Central memory CD8-positive, alpha-beta T cell (primary cell): ENCODE results near the gene MAD1L1.

Source experiments
- ATAC-seq: fragments of 150-1000 bp; cut with Tn5 transposase; replicated peaks from 2 replicates; pipeline ENCODE4 v1.10.0; 2022; ENCODE audit warnings: mild to moderate bottlenecking, moderate FRiP score, moderate number of reproducible peaks; ENCODE audit not compliant: poor library complexity, severe bottlenecking; ENCODE audit errors: extremely low read depth
- DNase-seq, 2 donors: peaks; one replicate each; pipeline ENCODE4 v3.0.0; 2021; ENCODE audit warnings: low spot score in 2 of 2
- H3K27ac Mint-ChIP-seq: one replicate; pipeline ENCODE4 v1.8.0; 2022; ENCODE audit warnings: low read depth, mild to moderate bottlenecking, moderate library complexity, mixed read lengths
- H3K27me3 Mint-ChIP-seq: one replicate; pipeline ENCODE4 v1.8.0; 2022; ENCODE audit warnings: mixed read lengths
- H3K36me3 Mint-ChIP-seq: one replicate; pipeline ENCODE4 v1.8.0; 2022; ENCODE audit warnings: mild to moderate bottlenecking, moderate library complexity, mixed read lengths; ENCODE audit not compliant: insufficient read depth
- H3K4me1 Mint-ChIP-seq: one replicate; pipeline ENCODE4 v1.8.0; 2022; ENCODE audit warnings: mixed read lengths
- H3K4me3 Mint-ChIP-seq: one replicate; pipeline ENCODE4 v1.8.0; 2022; ENCODE audit warnings: mild to moderate bottlenecking, moderate library complexity, mixed read lengths
- H3K9me3 Mint-ChIP-seq: one replicate; pipeline ENCODE4 v1.8.0; 2022; ENCODE audit warnings: mixed read lengths

Gene MAD1L1

GRCh38 chr7:1968397-1969111, 264.2 kb downstream of the MAD1L1 start:
- Mint-ChIP-seq H3K27me3 (no peaks in the 10 kb centered on the region), H3K9me3 (peaks cover 5% of the 10 kb centered on the region), H3K36me3 (peaks cover 6% of the 10 kb centered on the region), H3K4me1 (peaks cover 36% of the 10 kb centered on the region), H3K4me3 (no peak overlapping the region), H3K27ac (no peak overlapping the region)
- ATAC-seq (no peak), DNase-seq (no peak)

DNA sequence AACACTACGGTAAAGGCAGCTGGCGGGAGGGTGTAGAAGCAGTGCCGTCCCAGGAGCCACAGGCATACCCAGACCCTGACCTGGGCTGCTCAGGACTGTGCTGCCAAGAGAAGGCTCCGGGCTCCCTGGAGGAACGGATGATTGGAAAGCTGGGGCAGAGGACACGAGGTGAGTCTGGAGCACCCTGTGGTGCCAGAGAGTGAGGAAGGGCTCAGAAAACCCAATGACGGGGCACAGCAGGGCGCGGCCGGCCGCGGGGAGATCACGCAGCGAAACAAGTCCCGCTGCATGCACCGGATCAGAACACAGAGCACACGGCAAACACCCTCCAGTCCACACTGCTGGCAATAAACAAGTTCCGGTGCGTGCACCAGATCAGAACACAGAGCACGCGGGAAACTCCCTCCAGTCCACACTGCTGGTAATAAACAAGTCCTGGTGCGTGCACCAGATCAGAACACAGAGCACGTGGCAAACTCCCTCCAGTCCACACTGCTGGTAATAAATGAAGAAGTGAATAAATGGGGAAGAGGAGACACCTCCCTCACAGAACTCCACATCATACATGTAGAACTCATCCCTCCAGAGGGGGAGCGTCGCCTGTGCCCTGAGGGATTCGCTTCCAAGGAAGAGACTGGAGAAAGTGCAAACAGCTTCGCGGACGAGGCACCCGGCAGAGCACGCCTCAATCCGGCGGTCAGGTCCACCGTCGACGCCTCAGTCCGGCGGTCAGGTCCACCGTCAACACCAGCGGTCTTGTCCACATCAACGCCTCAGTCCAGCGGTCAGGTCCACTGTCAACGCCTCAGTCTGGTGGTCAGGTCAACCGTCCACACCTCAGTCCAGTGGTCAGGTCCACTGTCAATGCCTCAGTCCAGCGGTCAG, 265.0 kb downstream of the MAD1L1 start:
- DNase-seq (no peak), ATAC-seq (no peak)
- H3K4me3 Mint-ChIP-seq = no peak overlapping the region
- peaks cover 6% of the 10 kb centered on the region for H3K36me3 Mint-ChIP-seq
- peaks cover 31% of the 10 kb centered on the region for H3K4me1 Mint-ChIP-seq
- no peak overlapping the region for H3K27ac Mint-ChIP-seq
- H3K9me3 Mint-ChIP-seq = peaks cover 3% of the 10 kb centered on the region
- no peaks in the 10 kb centered on the region for H3K27me3 Mint-ChIP-seq

DNA sequence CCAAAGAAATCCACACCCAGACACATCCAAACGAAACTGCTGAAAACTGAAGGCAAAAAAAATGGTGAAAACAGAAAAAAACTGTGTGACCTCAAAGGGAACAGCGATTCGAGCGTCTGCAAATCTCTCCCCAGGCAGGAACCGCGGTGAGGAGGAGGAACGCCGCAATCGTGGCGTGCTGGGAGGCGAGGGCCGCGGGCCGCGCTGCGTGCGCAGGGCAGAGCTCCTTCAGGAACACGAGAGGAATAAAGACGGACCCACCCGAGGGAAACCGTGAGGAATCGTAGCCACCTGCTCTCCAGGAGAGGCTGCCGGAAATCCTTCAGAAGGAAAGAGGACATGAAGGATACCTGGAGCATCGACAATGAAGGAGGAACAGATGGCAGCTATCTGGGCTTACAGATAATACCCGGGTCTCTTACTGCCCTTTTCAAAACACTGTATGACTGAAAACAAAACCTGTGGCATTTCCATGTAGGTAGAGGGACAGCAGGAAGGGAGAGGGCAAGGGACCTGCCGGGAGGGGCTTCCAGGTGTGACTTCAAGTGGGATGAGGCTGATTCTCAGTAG, 266.0 kb downstream of the MAD1L1 start:
- H3K27me3 Mint-ChIP-seq = no peaks in the 10 kb centered on the region
- peaks cover 29% of the 10 kb centered on the region for H3K4me1 Mint-ChIP-seq
- DNase-seq (no peak), ATAC-seq (no peak)
- H3K36me3 Mint-ChIP-seq = peaks cover 13% of the 10 kb centered on the region
- no peak overlapping the region for H3K4me3 Mint-ChIP-seq
- H3K27ac Mint-ChIP-seq = no peak overlapping the region
- peaks cover 6% of the 10 kb centered on the region for H3K9me3 Mint-ChIP-seq

- Mint-ChIP-seq H3K9me3 (peaks cover 6% of the 10 kb centered on the region), H3K27me3 (no peaks in the 10 kb centered on the region), H3K27ac (no peak overlapping the region), H3K4me3 (no peak overlapping the region), H3K4me1 (peaks cover 39% of the 10 kb centered on the region), H3K36me3 (peaks cover 16% of the 10 kb centered on the region)
- DNase-seq (no peak), ATAC-seq (no peak)
These were observed 267.0 kb downstream of the MAD1L1 start for GRCh38 chr7:1965579-1966294.

DNA sequence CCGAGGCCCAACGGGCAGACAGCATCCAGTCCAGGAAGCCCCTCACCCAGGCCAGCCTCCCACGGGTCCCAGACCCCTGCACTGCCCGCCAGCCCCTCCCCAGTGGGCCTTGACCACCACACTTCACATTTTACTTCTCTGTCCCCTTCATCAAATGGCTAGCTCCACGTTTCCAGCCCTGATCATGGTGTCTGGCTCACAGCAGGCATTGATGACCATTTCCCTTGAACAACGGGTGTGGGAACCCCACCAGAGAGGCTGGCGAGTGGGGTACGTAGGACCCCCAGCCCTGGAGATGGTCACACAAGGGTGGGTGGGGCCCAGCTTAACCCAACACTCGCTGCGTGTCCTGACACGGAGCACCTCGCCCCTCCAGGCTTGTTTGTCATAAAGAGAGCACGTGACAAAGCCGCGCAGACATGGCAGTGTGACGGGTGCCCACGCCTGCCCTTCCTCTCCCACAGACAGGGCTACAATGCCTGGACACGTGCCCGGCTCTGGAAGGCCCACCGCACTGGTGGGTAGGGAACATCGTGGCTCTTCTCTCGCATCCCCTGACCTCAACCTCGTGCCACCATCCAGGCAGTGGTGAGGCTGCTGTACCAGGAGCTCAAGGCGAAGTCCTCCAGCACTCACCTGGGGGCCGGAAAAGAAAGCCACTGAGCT, 267.7 kb downstream of the MAD1L1 start:
- Mint-ChIP-seq H3K27ac (no peak overlapping the region), H3K4me1 (peaks cover 45% of the 10 kb centered on the region), H3K36me3 (peaks cover 14% of the 10 kb centered on the region), H3K9me3 (peaks cover 6% of the 10 kb centered on the region), H3K27me3 (no peaks in the 10 kb centered on the region), H3K4me3 (no peak overlapping the region)
- ATAC-seq = no peak
- DNase-seq = no peak

DNA sequence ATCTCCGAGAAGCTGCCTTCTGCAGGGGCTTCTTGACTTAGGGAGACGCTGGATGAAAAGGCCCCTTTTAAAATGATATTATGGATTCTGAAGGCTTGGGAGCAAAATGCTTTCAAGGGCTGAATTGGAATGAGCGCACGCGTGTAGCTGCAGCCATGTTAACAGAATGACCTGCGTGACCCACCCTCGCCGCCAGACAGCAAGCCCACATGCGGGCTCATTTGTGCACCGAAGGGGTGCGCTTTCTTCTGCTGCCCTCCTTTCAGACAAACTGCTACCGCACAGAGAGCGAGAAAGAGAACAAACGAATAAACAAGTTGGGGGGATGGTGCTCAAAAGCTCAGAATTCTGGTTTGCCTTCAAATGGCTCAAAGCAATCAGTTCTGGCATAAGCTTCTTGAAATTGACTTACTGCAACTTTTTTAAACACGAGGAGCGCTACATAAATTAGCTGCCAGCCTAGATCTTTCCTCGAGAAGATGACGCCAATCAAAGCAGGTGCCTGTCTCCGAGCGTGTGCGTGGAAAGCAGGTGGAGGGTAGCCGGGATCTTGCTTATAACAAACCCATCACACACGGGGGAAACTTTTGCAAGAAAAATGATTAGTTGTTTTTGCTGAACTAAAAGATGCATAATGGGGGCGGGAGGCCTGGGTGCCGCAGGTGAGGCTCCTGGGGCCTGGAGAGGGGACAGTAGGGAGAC, 268.4 kb downstream of the MAD1L1 start:
- DNase-seq = no peak
- Mint-ChIP-seq H3K27ac (no peak overlapping the region), H3K9me3 (peaks cover 6% of the 10 kb centered on the region), H3K36me3 (peaks cover 14% of the 10 kb centered on the region), H3K27me3 (no peaks in the 10 kb centered on the region), H3K4me1 (peaks cover 42% of the 10 kb centered on the region), H3K4me3 (no peak overlapping the region)
- ATAC-seq = no peak

- no peak for ATAC-seq
- no peak for DNase-seq
- peaks cover 43% of the 10 kb centered on the region for H3K4me1 Mint-ChIP-seq
- H3K36me3 Mint-ChIP-seq = peaks cover 14% of the 10 kb centered on the region
- no peak overlapping the region for H3K27ac Mint-ChIP-seq
- peaks cover 6% of the 10 kb centered on the region for H3K9me3 Mint-ChIP-seq
- no peaks in the 10 kb centered on the region for H3K27me3 Mint-ChIP-seq
- no peak overlapping the region for H3K4me3 Mint-ChIP-seq
These were observed 269.2 kb downstream of the MAD1L1 start for GRCh38 chr7:1963575-1963974.

DNA sequence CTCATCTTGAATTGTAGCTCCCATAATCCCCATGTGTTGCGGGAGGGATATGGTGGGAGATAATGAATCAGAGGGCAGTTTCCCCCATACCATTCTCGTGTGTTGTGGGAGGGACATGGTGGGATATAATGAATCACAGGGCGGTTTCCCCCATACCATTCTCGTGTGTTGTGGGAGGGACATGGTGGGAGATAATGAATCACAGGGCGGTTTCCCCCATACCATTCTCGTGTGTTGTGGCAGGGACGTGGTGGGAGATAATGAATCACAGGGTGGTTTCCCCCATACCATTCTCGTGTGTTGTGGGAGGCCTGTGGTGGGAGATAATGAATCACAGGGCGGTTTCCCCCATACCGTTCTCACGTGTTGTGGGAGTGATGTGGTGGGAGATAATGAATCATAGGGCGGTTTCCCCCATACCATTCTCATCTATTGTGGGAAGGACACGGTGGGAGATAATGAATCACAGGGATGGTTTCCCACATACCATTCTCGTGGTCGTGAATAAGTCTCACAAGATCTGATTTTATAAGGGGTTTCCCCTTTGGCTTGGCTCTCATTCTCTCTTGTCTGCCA, 271.0 kb downstream of the MAD1L1 start:
- peaks cover 34% of the 10 kb centered on the region for H3K4me1 Mint-ChIP-seq
- no peaks in the 10 kb centered on the region for H3K27me3 Mint-ChIP-seq
- H3K4me3 Mint-ChIP-seq = peak overlapping the region; percentile 16
- peaks cover 14% of the 10 kb centered on the region for H3K36me3 Mint-ChIP-seq
- DNase-seq (peak in 1 of 2 donors; percentile 70), ATAC-seq (peak; percentile 92)
- H3K27ac Mint-ChIP-seq = peak overlapping the region; percentile 88
- H3K9me3 Mint-ChIP-seq = peaks cover 6% of the 10 kb centered on the region

GRCh38 chr7:1959305-1959704, 273.4 kb downstream of the MAD1L1 start:
- no peak overlapping the region for H3K4me3 Mint-ChIP-seq
- H3K9me3 Mint-ChIP-seq = peaks cover 6% of the 10 kb centered on the region
- DNase-seq (no peak), ATAC-seq (no peak)
- no peak overlapping the region for H3K27ac Mint-ChIP-seq
- H3K36me3 Mint-ChIP-seq = peaks cover 12% of the 10 kb centered on the region
- H3K4me1 Mint-ChIP-seq = peaks cover 34% of the 10 kb centered on the region
- no peaks in the 10 kb centered on the region for H3K27me3 Mint-ChIP-seq

GRCh38 chr7:1957471-1958225, 275.1 kb downstream of the MAD1L1 start:
- DNase-seq (no peak), ATAC-seq (no peak)
- peaks cover 6% of the 10 kb centered on the region for H3K9me3 Mint-ChIP-seq
- no peak overlapping the region for H3K27ac Mint-ChIP-seq
- H3K4me3 Mint-ChIP-seq = no peak overlapping the region
- peaks cover 34% of the 10 kb centered on the region for H3K4me1 Mint-ChIP-seq
- peaks cover 9% of the 10 kb centered on the region for H3K36me3 Mint-ChIP-seq
- H3K27me3 Mint-ChIP-seq = no peaks in the 10 kb centered on the region
